Bone marrow (tissue), 2 donors: ENCODE data around the gene CSNK1D.
A peak's percentile ranks its signal among the peaks of the same experiment; 100 is the strongest.

Source experiments
- DNase-seq, 2 donors: peaks; one replicate each; lab custom pipeline; 2025; lab: John Stamatoyannopoulos, UW

Gene CSNK1D

DNA sequence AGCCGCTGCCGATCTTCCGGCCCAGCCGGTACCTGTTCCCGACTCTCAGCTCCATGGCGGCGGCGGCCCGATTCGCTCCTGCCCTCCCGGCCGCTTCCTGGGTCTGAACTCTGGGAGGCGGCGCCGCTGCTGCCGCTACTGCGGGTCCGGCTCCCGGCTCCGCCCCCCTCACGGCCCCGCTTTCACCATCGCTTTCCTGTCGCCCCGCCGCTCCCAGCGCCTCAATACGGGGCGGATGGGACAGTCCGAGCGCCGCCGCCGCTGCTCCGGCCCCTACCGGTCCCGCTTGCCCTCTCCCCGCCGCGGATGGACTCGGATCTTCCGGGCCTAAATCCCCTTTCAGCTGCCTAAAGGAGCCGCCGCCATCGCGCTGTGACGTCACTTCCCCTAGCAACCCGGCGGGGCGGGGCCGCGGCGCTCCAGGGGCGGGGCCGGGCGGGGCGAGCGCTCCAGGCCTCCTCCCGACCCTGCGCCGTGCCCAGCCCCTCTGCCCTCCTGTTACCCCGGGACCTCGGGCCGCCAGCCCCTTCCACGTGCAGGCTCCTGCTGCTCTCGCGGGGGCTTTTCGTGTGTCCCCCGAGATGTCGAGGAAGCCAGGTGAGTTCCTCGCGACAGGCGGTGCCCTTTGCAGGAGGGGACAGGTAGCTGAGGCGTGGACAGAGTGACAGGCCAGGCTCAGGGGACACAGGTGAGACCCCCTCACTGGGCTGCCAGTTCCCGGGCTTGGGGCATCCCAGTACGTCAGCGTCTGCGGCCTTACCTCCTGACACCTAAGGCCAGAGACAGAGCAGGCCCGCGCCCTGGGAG lies at the start of gene CSNK1D:
TSS of gene CSNK1D (minus strand) at position 374 of the 807 bp plus-strand sequence. CDS start at position 55, 319 bp downstream.
- DNase-seq = peak; percentile 59 to 99

DNA sequence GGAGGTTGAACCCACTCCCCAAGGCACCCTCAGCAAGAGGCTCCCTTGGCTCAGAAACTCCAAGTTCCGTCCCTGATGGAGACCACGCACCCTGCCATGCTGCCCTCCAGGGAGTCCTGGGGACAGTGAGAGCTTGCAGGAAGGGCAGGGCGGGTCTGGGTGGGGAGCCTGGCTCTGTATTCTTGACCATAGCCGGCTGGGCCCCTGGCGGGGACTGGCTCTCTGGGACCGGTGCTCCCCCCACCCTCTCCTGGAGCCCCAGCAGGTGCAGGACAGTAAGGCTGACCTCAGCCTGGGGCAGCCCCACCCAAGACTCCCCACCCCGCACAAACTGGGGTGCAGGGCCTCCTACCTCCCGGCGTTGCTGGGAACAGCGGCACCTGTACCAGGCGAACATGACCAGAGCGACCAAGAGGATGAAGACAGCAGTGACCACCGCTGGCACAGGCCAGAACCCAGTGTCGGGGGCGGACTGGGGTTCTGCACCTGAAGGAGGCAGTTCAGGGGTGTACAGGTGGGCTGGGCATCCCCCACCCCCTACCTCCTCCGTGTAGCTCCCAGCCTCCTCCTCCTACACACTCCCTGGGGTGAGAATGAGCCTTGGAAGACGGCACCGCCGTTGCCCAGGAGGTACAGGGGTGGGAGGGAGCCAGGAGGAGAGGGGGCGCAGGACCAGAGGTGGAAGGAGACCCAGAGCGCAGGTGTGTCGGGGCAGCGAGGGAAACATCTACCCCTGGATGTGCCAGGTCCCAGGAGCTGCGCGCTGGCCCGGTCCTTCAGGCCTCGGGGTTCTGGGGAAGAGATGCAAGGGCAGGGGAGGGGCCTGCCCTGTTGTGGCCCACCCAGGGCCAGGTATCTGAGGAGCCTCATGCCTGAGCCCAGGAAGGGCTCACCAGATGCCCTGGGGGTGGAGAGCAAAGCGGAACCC lies 49.3 kb upstream of the CSNK1D start:
- no peak for DNase-seq

DNA sequence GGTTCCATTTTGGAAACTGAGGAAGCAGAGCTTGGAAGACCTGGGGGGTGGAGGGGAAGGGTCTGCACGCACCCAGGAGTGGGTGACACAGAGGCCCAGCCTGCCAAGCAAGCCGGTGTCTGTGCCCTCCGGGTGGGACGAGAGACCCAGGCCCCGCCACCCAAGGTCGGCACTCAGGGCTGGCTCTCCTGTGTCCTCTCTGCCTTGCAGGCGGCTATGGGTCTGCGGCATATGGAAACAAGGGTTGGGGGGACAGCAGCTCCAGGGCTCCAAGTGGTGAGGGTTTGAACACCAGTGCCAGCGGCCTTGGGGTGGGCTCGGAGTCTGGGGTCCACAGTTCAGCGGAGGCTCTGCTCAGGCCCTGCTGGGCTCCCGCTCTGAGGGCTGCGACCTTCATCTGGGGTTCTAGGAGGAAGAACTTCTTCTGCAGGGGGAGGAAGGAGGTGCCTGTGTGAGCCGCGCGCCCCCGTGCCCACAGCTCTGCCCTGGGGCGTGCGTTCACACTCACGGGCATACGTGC lies 48.5 kb upstream of the CSNK1D start:
- DNase-seq = no peak

DNA sequence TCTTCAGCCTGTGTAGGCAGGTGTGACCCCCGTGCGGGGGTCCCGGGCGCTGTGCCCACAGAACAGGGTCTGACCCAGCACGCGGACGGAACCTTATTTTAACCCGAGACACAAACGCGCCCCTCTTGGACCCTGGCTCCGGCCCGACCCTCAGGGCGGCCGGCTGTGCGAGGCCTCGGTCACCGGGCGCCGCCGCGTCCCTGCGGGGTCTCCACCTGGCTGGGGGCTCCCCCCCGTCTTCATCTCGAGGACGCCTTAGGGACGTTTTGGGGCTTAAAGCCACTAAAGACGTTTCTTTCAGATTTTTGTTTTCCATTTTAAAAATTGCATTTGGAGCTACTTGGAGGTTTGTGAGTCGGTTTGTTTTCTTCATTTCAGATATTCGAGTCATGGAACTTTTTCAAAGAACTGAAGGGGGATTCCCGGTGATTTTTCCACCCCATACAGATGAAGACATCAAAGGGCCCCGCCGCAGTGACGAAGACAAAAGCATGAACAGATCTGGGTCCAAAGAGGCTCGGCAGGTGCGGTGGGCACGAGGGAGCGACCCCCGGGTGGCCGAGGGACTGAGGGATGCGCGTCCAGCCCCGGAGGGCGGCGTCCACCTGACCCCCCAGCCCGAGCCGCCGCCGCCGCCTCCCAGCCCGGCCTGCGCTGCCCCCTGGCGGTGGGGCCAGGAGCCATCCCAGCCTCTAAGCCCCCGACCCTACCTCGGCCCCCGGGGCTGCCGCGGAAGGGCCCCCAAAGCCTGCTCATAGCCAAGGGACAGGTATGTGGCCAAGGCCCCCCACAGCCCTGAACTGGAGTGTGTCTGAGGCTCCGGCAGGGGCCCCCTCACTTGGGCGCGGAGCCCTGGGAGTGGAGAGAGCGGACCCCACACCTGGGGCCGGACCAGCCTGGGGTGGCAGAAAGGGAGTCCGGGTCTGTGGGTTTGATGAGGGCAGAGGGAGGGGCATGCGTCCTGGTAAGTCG lies 47.7 kb upstream of the CSNK1D start:
- DNase-seq = peak in 1 of 2 donors; percentile 13

DNA sequence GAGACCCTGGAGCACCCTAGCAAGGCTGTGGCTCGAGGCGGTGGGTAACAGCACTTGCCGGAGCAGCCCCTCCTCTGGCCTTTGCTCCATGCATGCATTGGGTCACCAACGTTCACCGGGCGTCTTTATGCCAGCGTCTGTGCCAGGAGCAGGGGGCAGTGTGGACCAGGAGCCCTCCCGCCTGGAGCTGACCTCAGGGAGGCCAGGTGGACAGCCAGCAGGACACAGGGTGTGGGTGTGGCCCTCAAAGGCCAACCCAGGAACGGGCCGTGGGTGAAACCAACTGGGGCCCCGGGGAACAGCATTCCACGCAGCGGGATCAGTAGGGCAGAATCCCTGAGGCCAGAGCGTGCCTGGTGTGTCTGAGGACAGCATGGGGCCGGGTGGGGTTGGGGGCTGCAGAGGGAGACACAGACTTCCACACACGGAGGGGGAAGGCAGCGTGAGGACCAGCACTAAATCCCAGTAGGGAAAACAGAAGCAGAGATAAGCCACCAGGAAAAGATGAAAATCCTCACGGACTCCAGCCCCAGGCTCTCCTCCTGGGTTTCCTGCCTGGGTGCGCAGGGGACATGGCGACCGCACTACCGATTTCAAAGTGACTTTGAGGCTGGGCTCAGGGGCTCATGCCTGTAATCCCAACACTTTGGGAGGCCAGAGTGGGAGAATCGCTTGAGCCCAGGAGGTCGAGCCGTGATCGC lies 46.8 kb upstream of the CSNK1D start:
- DNase-seq = no peak

GRCh38 chr17:82319619-82320062 lies 46.1 kb upstream of the CSNK1D start:
- DNase-seq = no peak

DNA sequence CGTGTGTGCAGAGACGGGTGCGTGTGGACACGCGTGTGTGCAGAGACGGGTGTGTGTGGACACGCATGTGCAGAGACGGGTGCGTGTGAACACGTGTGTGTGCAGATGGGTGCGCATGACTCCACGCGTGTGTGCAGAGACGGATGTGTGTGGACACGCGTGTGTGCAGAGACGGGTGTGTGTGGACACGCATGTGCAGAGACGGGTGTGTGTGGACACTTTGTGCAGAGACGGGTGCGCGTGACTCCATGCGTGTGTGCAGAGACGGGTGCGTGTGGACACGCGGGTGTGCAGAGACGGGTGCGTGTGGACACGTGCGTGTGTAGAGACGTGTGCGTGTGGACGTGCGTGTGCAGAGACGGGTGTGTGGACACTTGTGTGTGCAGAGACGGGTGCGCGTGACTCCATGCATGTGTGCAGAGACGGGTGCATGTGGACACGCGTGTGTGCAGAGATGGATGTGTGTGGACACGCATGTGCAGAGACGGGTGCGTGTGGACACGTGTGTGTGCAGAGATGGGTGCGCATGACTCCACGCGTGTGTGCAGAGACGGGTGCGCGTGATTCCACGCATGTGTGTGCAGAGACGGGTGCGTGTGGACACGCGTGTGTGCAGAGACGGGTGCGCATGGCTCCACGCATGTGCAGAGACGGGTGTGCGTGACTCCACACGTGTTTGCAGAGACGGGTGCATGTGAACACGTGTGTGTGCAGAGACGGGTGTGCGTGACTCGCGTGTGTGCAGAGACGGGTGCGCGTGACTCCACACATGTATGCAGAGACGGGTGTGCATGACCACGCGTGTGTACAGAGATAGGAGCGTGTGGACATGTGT lies 45.5 kb upstream of the CSNK1D start:
- DNase-seq = no peak

GRCh38 chr17:82318169-82318498 lies 44.6 kb upstream of the CSNK1D start:
- no peak for DNase-seq

- no peak for DNase-seq
Measured at GRCh38 chr17:82317394-82318168, 44.1 kb upstream of the CSNK1D start, which contains the start of gene CD7. CD7 (minus strand) TSS chr17:82317608; CDS start chr17:82317495, 113 bp downstream.

DNA sequence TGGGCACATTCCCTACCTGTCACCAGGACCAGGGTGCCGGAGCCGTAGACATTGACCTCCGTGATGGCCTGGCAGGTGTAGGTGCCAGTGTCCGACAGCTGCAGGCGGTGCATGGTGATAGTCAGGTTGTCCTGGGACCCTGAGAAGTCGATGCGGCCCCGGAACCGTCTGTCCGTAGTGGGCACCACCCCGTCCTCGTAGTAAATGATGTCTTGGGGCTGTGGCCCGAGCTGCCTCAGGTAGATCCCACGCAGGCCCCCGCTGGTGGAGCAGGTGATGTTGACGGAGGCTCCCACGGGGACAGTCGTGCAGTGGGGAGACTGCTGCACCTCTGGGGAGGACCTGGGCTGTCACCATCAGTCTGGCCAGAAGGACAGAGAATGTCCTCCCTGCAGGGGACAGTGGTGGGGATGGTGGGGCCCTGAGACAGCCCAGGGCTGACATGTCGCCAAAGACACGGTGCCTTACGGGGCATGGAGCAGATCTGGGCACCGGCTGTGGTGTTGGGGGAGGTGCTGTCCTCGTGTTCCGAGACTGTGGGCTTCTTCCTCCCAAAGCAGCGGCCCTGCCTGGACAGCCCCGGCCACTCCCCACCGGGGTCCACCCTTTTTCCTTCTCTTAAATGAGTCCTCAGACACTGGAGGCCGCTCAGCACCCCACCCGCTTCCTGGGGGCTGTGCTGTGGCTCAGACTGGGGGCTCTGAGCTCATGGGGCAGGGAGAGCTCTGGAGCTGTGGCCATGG lies 43.3 kb upstream of the CSNK1D start:
- no peak for DNase-seq

DNA sequence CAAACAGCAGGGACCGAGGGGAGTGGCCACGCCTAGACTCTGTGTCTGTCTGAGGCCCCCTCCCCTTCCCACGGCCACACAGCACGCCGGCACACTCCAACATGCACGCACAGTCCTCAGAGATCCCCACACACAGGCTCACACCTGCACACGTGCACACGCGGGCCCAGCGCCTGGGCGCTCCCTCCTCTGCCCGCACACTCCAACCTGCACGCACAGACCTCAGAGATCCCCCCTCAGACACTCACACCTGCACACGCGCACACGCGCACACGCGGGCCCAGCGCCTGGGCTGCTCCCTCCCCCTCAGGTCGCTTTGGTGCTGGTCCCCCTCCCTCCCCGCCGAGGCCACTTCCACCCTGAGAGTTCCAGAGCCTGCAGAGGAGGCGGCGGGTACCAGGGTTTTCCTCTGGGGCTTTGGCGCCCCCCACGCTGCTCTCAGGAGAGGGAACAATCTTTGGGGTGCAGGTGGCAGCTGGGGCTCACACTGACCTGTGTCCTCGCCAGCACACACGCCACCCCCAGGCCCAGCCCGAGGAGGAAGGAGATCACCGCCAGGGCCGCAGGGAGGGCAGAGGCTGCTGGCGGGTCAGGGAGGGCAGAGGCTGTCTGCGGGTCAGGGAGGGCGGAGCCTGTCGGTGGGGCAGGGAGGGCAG lies 42.3 kb upstream of the CSNK1D start:
- no peak for DNase-seq

DNA sequence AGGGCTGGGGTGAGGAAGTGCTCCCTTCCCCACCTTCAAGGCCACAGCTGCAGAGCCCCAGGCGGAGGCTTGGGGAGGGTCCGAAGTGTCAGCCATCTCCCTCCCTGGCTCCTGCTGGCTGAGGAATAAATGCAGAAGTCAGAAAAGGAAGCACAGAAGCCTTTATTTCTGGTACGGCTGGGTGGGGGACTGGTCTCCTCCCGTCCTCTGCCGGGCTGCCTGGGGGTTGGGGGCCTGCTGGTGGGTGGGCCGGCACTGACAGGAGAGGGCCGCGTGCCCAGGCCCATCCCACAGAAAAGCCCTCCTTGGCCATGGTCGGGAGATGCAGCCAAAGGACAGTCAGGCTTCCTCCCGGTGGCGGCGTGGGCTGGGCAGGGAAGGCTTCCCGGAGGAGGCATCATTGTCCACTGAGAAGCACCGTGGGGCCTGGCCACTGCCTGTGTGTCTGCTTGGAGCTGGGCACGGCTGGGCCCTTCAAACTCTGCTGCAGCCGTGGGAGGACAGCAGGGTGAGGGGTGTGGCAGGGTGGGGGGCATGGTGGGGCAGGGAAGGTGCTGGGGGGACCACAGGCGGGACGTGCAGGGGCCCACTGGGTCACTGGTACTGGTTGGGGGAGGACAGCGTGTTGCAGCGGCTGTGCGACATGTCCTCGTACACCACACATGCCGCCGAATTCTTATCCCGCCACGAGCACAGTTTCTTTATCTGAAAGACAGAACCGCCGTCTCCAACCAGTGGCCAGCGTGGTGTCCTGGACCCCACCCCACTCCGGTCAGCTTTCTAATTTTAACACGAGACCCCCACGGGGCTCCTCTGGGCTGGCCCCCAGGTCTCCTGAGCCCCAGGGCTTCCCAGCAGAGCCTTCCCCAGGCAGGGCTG lies 41.5 kb upstream of the CSNK1D start:
- DNase-seq = no peak

DNA sequence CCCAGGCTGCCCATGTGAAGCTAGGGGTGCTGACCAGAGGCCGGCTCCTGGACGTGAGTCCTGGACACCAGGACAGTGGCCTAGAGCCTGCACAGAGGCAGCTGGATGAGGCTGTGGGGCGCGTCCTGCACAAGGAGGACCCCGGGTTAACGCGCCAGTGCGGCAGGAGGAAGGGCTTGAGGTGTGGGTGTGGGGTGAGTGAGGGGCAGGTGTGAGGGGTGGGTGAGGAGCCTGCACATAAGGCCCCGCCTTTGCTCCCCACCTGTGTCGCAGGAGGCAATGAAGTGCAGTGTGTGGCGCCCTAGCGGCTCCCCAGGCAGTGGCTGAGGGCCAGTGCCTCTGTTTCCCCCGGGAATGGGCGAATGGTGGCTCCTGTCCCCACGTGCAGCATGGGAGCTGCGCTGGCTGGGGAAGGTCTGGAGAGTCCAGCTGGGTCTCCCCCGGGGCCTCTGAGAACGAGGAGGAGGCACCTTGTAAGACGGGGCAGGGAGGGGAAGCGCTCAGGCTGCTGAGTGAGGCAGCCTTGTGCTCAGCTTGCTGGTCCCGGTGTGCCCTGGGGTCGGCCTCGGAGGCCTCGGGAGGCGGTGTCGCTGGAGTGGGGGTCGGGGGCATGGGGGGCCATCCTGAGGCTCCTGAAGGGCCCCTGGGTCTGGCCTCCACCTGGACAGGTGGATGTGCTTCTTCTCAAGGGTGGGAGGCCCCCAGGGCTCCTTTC lies 40.7 kb upstream of the CSNK1D start:
- DNase-seq = no peak

DNA sequence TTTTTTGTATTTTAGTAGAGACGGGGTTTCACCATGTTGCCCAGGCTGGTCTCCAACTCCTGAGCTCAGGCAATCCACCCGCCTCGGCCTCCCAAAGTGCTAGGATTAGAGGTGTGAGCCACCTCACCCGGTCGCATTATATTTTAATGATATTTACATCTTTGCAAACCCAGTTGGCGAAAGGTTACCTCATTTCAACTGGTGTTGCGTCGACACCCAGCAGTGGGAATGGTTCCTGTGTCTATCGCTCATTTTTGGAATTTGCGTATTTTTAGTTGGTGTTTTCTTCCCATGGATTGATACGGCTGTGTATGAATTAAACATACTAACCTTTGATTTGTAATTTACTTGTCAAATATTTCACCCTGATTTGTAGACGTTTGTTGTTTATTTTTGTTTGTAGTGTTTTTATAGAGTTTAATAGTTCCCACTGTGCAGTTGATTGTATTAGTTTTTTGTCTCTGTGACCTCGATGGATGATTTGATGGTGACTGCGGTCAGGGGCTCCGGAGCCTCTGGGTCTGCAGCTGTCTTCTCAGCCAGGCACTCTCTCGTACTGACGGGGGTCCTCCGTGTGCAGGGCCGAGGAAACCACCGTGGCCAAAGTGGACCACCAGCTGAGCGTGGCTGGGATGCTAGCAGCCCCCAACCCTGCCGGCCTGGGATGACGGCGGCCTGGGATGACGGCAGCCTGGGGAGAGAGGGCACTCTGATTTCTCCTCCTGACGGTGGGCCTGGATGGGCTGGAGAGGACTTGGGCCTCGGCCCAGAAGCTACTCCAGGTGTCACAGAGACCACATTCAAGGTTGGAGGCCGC lies 39.9 kb upstream of the CSNK1D start:
- DNase-seq = no peak

- DNase-seq = no peak
Measured at GRCh38 chr17:82311971-82312370, 38.5 kb upstream of the CSNK1D start.
